ENCODE data around the gene NCOA1.
"Not testable (repeated sequence)": the region's sequence is repeated elsewhere in the genome, so short reads cannot be mapped to it uniquely, and the experiment has no call there.

Gene NCOA1

GRCh38 chr2:24792874-24793760 is 302.1 kb downstream of the NCOA1 start, which contains the start of the genes CENPO and PTRHD1:
TSS of gene CENPO (plus strand) at chr2:24793425. CDS start at chr2:24793920, 495 bp downstream.
TSS of gene PTRHD1 (minus strand) at chr2:24793391. CDS start at chr2:24793377, 14 bp downstream.
- peak; percentile 91 for DNase-seq (ENCODE audit: low read depth)

DNA sequence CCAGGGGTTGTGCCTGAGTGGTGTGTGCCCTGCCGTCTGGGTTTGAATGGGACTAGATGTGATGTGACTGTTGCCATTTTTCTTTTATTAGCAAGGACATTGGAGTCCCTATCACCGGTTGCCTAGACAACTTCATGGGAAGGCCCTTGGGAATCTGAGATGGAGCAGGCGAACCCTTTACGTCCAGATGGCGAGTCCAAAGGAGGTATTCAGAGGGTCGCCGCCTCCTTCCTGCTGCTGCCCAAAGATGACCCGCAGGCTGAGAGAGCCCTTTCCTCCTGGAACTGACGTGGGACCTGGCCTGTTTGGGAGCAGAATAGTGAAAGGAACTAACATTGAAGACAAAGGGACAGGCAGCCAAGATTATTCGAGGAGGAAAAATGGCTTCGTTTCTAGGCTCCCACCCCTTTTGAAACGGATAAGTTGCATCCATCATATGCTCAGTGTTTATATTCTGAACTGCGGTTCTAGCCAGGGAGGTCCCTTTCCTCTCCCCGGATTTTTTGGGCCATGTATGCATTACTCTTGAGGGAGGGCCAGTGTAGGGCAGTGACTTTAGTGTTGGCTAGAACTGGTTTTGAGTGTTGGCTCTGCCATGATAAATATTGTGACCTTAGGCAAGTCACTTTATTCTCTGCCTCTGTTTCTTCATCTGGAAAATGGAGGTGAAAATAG is 302.8 kb downstream of the NCOA1 start:
- DNase-seq (ENCODE audit: low read depth), result no peak

- no peak for DNase-seq (ENCODE audit: low read depth)
These were observed 306.6 kb downstream of the NCOA1 start for GRCh38 chr2:24797644-24798043.

- DNase-seq (ENCODE audit: low read depth), result not testable (repeated sequence)
These were observed 309.4 kb downstream of the NCOA1 start for GRCh38 chr2:24800487-24800886.

GRCh38 chr2:24805811-24806660 is 315.0 kb downstream of the NCOA1 start:
- not testable (repeated sequence) for DNase-seq (ENCODE audit: low read depth)

GRCh38 chr2:24806661-24807036 is 315.6 kb downstream of the NCOA1 start:
- no peak for DNase-seq (ENCODE audit: low read depth)

GRCh38 chr2:24809316-24810007 is 318.4 kb downstream of the NCOA1 start:
- no peak for DNase-seq (ENCODE audit: low read depth)

DNA sequence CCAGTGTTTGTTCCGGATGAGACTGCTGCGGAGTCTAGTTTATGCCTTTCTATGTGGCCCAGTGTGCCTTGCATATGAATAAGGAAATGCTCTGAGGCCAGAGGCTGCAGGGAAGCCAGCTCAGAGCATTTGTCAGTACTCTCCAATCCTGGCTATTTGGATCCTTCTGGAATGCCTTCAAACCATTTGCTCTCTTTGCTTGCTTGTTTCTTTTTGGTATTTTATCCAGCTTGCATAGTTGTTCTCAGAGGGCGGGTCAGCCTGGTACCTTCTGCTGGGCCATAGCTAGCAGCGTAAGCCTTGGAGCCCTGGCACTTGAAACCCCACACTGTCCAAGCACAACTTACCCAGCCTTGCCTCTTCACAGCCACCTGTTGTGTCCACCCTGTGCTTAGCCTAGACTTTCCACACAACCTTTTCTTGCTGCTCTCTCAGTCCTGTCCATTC is 322.7 kb downstream of the NCOA1 start:
- no peak for DNase-seq (ENCODE audit: low read depth)

GRCh38 chr2:24814516-24814915 is 323.5 kb downstream of the NCOA1 start:
- no peak for DNase-seq (ENCODE audit: low read depth)

GRCh38 chr2:24815171-24815570 is 324.1 kb downstream of the NCOA1 start:
- DNase-seq (ENCODE audit: low read depth), result no peak

DNA sequence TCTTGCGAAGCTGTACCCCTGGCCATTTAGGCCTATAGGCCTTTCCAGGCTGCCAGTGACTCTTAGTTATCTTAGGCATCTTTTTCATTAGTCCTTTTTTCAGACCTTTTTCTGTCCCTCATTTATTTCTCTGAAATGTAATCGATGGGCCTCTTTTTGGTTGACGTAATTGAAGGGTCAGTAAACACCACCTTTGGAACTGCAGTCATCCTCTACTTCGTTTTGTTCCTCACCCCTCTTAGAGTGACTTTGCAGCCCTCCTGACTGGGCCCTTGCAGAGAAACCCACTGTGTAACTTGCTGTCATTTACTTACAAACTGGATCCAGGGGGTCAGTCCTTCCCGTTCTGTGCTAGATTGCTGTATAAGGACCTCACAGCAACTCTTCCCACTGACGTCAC is 325.4 kb downstream of the NCOA1 start:
- no peak for DNase-seq (ENCODE audit: low read depth)

GRCh38 chr2:24816884-24817283 is 325.8 kb downstream of the NCOA1 start:
- no peak for DNase-seq (ENCODE audit: low read depth)

- no peak for DNase-seq (ENCODE audit: low read depth)
These were observed 327.7 kb downstream of the NCOA1 start for GRCh38 chr2:24818721-24819167.

- DNase-seq (ENCODE audit: low read depth), result no peak
These were observed 328.6 kb downstream of the NCOA1 start for GRCh38 chr2:24819442-24820174.

- no peak for DNase-seq (ENCODE audit: low read depth)
These were observed 329.1 kb downstream of the NCOA1 start for GRCh38 chr2:24820175-24820513.

Measured in stimulated activated CD8-positive, alpha-beta memory T cell treated with anti-CD3 and anti-CD28 coated beads, Interleukin-12 subunit alpha, Interleukin-12 subunit beta, amount 100 ng/mL, for 4 hours (primary cell).